Measurements from ENCODE around the gene BAX. TPM values are rescaled to one million over a fixed set of nuclear protein-coding genes. Genes with fewer than 3 reads are reported as not detected.

Gene BAX
- polyA plus RNA-seq, 1 of the 3 experiments (the other 2 are of a cell fraction) = 640 TPM

- WGBS (ENCODE audit: low lambda C conversion rate) = 67% methylated on average over 10 of the region's 10 CpGs
- H3K27me3 ChIP-seq (ENCODE audit: insufficient read depth) = no peaks in the 10 kb centered on the region
- peaks cover 50% of the 10 kb centered on the region for H3F3A ChIP-seq (replicated peaks; ENCODE audit: insufficient read depth)
- H3K4me1 ChIP-seq (ENCODE audit: control insufficient read depth in 1 of 2, insufficient read depth in 2 of 2, low read depth in 1 of 2, low read length in 1 of 2) = peaks cover 17 to 26% of the 10 kb centered on the region in 2 experiments; a peak in 3 of 4 replicates
- CTCF ChIA-PET = interaction anchor here (0.6 to 3.9 kb wide), 8 partner anchors 26 to 213 kb away, joined by 3 to 12 read pairs (median 6); partner anchors contain the start of genes GYS1, HSD17B14 and RUVBL2
- POLR2A ChIA-PET = interaction anchor here (0.8 kb wide), 1 partner anchor 10 kb away, joined by 3 read pairs; no protein-coding TSS in a partner anchor
- DNase-seq = no peak
- no peaks in the 10 kb centered on the region for H3K9me3 ChIP-seq
- H2AFZ ChIP-seq (ENCODE audit: low read depth) = no peak overlapping the region
- peak overlapping the region; percentile 68 to 74 for H3K4me3 ChIP-seq (ENCODE audit: low read depth in 2 of 2, low read length in 1 of 2)
- no peaks in the 10 kb centered on the region for H3K9me2 ChIP-seq
- TF ChIP-seq ZBTB33 (IDR thresholded peaks at IDR 0.05; ENCODE audit: borderline replicate concordance, low read depth) (0 out of 2 replicates have a peak, but pooled peaks have one; percentile 2), RXRA (IDR thresholded peaks at IDR 0.05; ENCODE audit: borderline replicate concordance, low read depth) (no peak)
- H3K4me2 ChIP-seq = peak overlapping the region; percentile 98
- H3K36me3 ChIP-seq (replicated peaks in 1 of 2; ENCODE audit: control insufficient read depth in 1 of 2, insufficient read depth in 2 of 2, low read length in 1 of 2) = peaks cover 13 to 34% of the 10 kb centered on the region in 2 experiments
- H3K27ac ChIP-seq (ENCODE audit: low read depth in 2 of 2, low read length in 1 of 2) = peak overlapping the region in 1 of 2 experiments; percentile 8; a peak in 1 of 4 replicates
- H3K9ac ChIP-seq = peak overlapping the region; percentile 92
- H4K20me1 ChIP-seq (ENCODE audit: insufficient read depth) = peaks cover 18% of the 10 kb centered on the region
- peaks cover 19% of the 10 kb centered on the region for H3K79me2 ChIP-seq (ENCODE audit: insufficient read depth)
Observed at GRCh38 chr19:48966541-48967345, 12.1 kb downstream of the BAX start.

- Histone ChIP-seq H3K9ac (no peak overlapping the region), H3K79me2 (ENCODE audit: insufficient read depth) (peaks cover 19% of the 10 kb centered on the region), H3K36me3 (replicated peaks in 1 of 2; ENCODE audit: control insufficient read depth in 1 of 2, insufficient read depth in 2 of 2, low read length in 1 of 2) (peaks cover 13 to 34% of the 10 kb centered on the region in 2 experiments), H3K4me2 (peak overlapping the region; percentile 98), H3K4me3 (ENCODE audit: low read depth in 2 of 2, low read length in 1 of 2) (no peak overlapping the region), H2AFZ (ENCODE audit: low read depth) (no peak overlapping the region), H3K27ac (ENCODE audit: low read depth in 2 of 2, low read length in 1 of 2) (peak overlapping the region in 1 of 2 experiments; percentile 8; a peak in 1 of 4 replicates), H3K27me3 (ENCODE audit: insufficient read depth) (no peaks in the 10 kb centered on the region), H3K9me2 (no peaks in the 10 kb centered on the region), H3F3A (replicated peaks; ENCODE audit: insufficient read depth) (peaks cover 49% of the 10 kb centered on the region), H3K9me3 (no peaks in the 10 kb centered on the region), H3K4me1 (ENCODE audit: control insufficient read depth in 1 of 2, insufficient read depth in 2 of 2, low read depth in 1 of 2, low read length in 1 of 2) (peaks cover 17 to 26% of the 10 kb centered on the region in 2 experiments; a peak in 3 of 4 replicates), H4K20me1 (ENCODE audit: insufficient read depth) (peaks cover 18% of the 10 kb centered on the region)
- no peak for DNase-seq
- 72% methylated on average over 14 of the region's 14 CpGs for WGBS (ENCODE audit: low lambda C conversion rate)
- ChIA-PET CTCF (interaction anchor here (0.8 to 3.9 kb wide), 5 partner anchors 9 to 180 kb away, joined by 3 to 12 read pairs (median 6); partner anchors contain the start of genes GYS1 and RUVBL2), POLR2A (interaction anchor here (0.9 kb wide), 1 partner anchor 14 kb away, joined by 3 read pairs; no protein-coding TSS in a partner anchor)
- TF ChIP-seq IRF3 (IDR thresholded peaks at IDR 0.05; ENCODE audit: low read depth, low read length) (no peak), TCF12 (IDR thresholded peaks at IDR 0.05) (no peak), TAF1 (IDR thresholded peaks at IDR 0.05; ENCODE audit: borderline replicate concordance, low read depth, low read length) (no peak), FOSL2 (IDR thresholded peaks at IDR 0.05; ENCODE audit: borderline replicate concordance, low read depth) (no peak), GATA2 (CRISPR knock-in tag; IDR thresholded peaks at IDR 0.05) (no peak), POLR2AphosphoS5 (IDR thresholded peaks at IDR 0.05; ENCODE audit: low read depth, low read length) (peak; percentile 72; the same call in 1 of the 2 replicates), PBX3 (IDR thresholded peaks at IDR 0.05) (peak; percentile 30; the same call in 1 of the 2 replicates)
Observed at GRCh38 chr19:48967346-48968178, 12.9 kb downstream of the BAX start.

Measured in SK-N-SH (cell line).